A673 (cell line): Measurements from ENCODE around the gene SLC15A1. TPM values are rescaled to one million over a fixed set of nuclear protein-coding genes. Genes with fewer than 3 reads are reported as not detected.

ENCODE experiments used
- BruUV-seq: library from RNA; stranded (reverse); fragments of 400-500 nt; replicated peaks from 2 replicates; lab custom pipeline; 2021; lab: Mats Ljungman, UMichigan
- CTCF ChIA-PET: fragments of 300-600 bp; sonication (Branson Sonifier 250); formaldehyde crosslinking; loops from one replicate; lab custom pipeline; 2022; ENCODE audit warnings: antibody characterized with exemption; lab: Charles Lee
- POLR2A ChIA-PET: fragments of 300-600 bp; sonication (Branson Sonifier 250); formaldehyde crosslinking; loops from one replicate; lab custom pipeline; 2022; ENCODE audit warnings: antibody characterized with exemption; ENCODE audit not compliant: low non-redundant PET; lab: Charles Lee
- DNase-seq: peaks from one replicate; pipeline ENCODE4 v3.0.0-alpha.2; 2015; ENCODE audit warnings: low spot score
- H3K27ac ChIP-seq: fragments of 200-600 bp; sonication (generic); 2 replicates; pipeline ENCODE4 v1.5.1; 2016; ENCODE audit warnings: mixed run types, low read depth, mild to moderate bottlenecking, mixed read lengths, antibody characterized with exemption, low read length; ENCODE audit not compliant: poor library complexity, severe bottlenecking
- H3K27me3 ChIP-seq: fragments of 200-600 bp; sonication (generic); replicated peaks from 2 replicates; pipeline ENCODE4 v1.6.1; 2017; ENCODE audit warnings: mixed run types, low read depth, mild to moderate bottlenecking, mixed read lengths, antibody characterized with exemption, low read length; ENCODE audit not compliant: insufficient read depth, poor library complexity
- H3K36me3 ChIP-seq: fragments of 200-600 bp; sonication (generic); 2 replicates; pipeline ENCODE4 v1.6.1; 2016; ENCODE audit warnings: mixed run types, mild to moderate bottlenecking, mixed read lengths, antibody characterized with exemption, low read length; ENCODE audit not compliant: insufficient read depth, poor library complexity, severe bottlenecking
- H3K4me1 ChIP-seq: fragments of 200-600 bp; sonication (generic); 2 replicates; pipeline ENCODE4 v1.6.1; 2017; ENCODE audit warnings: mixed run types, mild to moderate bottlenecking, mixed read lengths, antibody characterized with exemption, low read length; ENCODE audit not compliant: insufficient read depth, poor library complexity, severe bottlenecking
- H3K4me3 ChIP-seq: fragments of 200-600 bp; sonication (generic); 2 replicates; pipeline ENCODE4 v1.5.1; 2016; ENCODE audit warnings: low read depth, mixed run types, mild to moderate bottlenecking, mixed read lengths, low read length; ENCODE audit not compliant: poor library complexity, severe bottlenecking
- H3K9me3 ChIP-seq: fragments of 200-600 bp; sonication (generic); 2 replicates; pipeline ENCODE4 v1.6.1; 2016; ENCODE audit warnings: mixed run types, low read depth, mild to moderate bottlenecking, mixed read lengths, antibody characterized with exemption, low read length; ENCODE audit not compliant: poor library complexity, severe bottlenecking
- EZH2 ChIP-seq: fragments of 200-600 bp; sonication (generic); IDR thresholded peaks from 2 replicates; pipeline ENCODE4 v1.6.1; 2017; ENCODE audit warnings: borderline replicate concordance, low read depth, mild to moderate bottlenecking, mixed read lengths, antibody characterized with exemption, low read length; ENCODE audit not compliant: poor library complexity, severe bottlenecking
- intact Hi-C: fragments of 100-400 bp; cut with micrococcal nuclease; formaldehyde crosslinking; loops from one replicate; pipeline ENCODE4 v1.10.0; 2022; ENCODE audit not compliant: unreplicated experiment
- total RNA-seq: library from RNA; stranded (reverse); gene quantifications from 2 replicates; pipeline ENCODE4 v1.2.3, GENCODE V29; 2021
- TF ChIP-seq, protein P1 (sequence below): fragments of 300-800, 200-600 bp; sonication (generic); conservative IDR thresholded peaks from 2 replicates; pipeline ENCODE4 v1.5.1; 2017; ENCODE audit warnings: low read depth, mild to moderate bottlenecking, antibody characterized with exemption, low read length, moderate library complexity, mixed read lengths

The SLC15A1 gene
- total RNA-seq, 1 experiment from 2014 or later: not detected

DNA sequence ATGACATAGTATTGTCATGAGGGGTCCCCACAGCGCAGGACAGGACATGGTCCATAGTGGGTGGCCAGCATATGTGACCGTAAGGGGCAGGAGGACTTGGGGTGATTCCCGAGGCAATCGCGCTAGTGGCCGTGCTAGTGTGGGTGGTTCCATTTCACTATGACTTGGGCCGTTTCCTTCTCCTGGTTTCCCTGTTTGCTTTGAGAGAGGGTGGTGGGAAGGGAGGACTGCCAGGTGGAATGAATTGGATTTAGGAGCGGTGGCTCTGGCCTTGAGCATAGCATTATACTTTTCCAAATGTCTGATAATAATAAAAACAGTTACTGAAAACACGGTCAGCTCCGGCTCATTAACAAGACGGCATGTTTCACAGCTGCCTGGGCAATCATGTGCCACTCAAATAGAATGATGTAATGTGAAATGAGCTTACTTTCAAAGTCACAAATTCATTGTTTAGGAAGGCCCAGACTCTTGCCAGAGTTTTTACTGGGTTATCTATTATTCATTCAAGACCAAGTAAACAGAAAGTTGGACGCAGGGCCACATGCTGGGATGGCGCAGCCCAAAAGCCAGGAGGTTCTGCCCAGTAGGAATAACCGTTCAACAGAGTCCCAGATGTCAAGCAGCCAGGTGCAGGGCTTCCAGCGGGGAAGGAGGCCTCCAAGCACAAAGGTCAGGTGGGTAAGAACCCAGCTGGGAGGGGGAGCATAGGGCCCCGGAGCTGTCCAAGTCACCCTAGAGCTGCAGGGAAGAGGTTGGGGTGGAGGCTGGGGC, 19.6 kb upstream of the SLC15A1 start:
- Histone ChIP-seq H3K36me3 (no peaks in the 10 kb centered on the region), H3K27ac (no peak overlapping the region), H3K27me3 (no peaks in the 10 kb centered on the region), H3K4me1 (no peaks in the 10 kb centered on the region), H3K4me3 (no peak overlapping the region), H3K9me3 (no peaks in the 10 kb centered on the region)
- no peak for DNase-seq
- no peak for TF ChIP-seq EZH2
- TF ChIP-seq, protein P1, sequence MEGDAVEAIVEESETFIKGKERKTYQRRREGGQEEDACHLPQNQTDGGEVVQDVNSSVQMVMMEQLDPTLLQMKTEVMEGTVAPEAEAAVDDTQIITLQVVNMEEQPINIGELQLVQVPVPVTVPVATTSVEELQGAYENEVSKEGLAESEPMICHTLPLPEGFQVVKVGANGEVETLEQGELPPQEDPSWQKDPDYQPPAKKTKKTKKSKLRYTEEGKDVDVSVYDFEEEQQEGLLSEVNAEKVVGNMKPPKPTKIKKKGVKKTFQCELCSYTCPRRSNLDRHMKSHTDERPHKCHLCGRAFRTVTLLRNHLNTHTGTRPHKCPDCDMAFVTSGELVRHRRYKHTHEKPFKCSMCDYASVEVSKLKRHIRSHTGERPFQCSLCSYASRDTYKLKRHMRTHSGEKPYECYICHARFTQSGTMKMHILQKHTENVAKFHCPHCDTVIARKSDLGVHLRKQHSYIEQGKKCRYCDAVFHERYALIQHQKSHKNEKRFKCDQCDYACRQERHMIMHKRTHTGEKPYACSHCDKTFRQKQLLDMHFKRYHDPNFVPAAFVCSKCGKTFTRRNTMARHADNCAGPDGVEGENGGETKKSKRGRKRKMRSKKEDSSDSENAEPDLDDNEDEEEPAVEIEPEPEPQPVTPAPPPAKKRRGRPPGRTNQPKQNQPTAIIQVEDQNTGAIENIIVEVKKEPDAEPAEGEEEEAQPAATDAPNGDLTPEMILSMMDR: no peak
- ChIA-PET POLR2A (no interaction called here), CTCF (no interaction called here)
- intact Hi-C loops: no loop called here
- no TSS peak for BruUV-seq

DNA sequence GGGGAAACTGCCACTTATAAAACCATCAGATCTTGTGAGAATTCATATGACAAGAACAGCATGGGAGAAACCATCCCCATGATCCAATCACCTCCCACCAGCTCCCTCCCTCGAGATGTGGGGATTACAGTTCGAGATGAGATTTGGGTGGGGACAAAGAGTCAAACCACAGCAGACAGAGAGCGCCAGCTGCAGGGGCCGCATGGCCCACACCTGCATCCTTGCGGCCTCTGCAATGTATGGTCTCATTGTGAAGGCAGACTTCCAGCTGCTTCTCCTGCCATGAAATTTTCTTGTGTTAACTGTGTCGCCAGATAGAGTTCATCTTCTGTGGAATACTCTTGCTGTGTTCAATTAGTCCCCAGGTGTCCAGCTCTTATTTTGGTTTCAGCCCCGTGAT, 17.3 kb upstream of the SLC15A1 start:
- Histone ChIP-seq H3K4me1 (no peaks in the 10 kb centered on the region), H3K36me3 (no peaks in the 10 kb centered on the region), H3K9me3 (no peaks in the 10 kb centered on the region), H3K27ac (no peak overlapping the region), H3K4me3 (no peak overlapping the region), H3K27me3 (no peaks in the 10 kb centered on the region)
- no peak for TF ChIP-seq EZH2
- TF ChIP-seq, protein P1: no peak
- POLR2A ChIA-PET: no interaction called here
- DNase-seq: no peak
- intact Hi-C loops: no loop called here
- no TSS peak for BruUV-seq
- CTCF ChIA-PET: no interaction called here

- POLR2A ChIA-PET: no interaction called here
- H3K36me3 ChIP-seq: no peaks in the 10 kb centered on the region
- CTCF ChIA-PET: no interaction called here
- no peak for TF ChIP-seq EZH2
- TF ChIP-seq, protein P1: no peak
- intact Hi-C loops: no loop called here
- no peaks in the 10 kb centered on the region for H3K4me1 ChIP-seq
- no peaks in the 10 kb centered on the region for H3K9me3 ChIP-seq
- H3K4me3 ChIP-seq: no peak overlapping the region
- DNase-seq: no peak
- H3K27ac ChIP-seq: no peak overlapping the region
- no peaks in the 10 kb centered on the region for H3K27me3 ChIP-seq
- BruUV-seq: no TSS peak
Measured at GRCh38 chr13:98768522-98768921, 16.1 kb upstream of the SLC15A1 start.
